NCI-H774 (cell line): Measurements from ENCODE around the gene PCED1A.
"Not testable (repeated sequence)": the region's sequence is repeated elsewhere in the genome, so short reads cannot be mapped to it uniquely, and the experiment has no call there.

ENCODE experiments used
- DNase-seq: peaks from one replicate; lab custom pipeline; 2025; lab: John Stamatoyannopoulos, UW

The PCED1A gene

GRCh38 chr20:2865630-2866029, 25.2 kb upstream of the PCED1A start:
- DNase-seq = no peak

- DNase-seq = no peak
Measured at GRCh38 chr20:2865101-2865500, 24.6 kb upstream of the PCED1A start.

- no peak for DNase-seq
Measured at GRCh38 chr20:2864626-2865025, 24.2 kb upstream of the PCED1A start.

- no peak for DNase-seq
Measured at GRCh38 chr20:2859330-2860121, 19.1 kb upstream of the PCED1A start.

- DNase-seq = no peak
Measured at GRCh38 chr20:2858591-2858990, 18.1 kb upstream of the PCED1A start.

- no peak for DNase-seq
Measured at GRCh38 chr20:2851086-2851485, 10.6 kb upstream of the PCED1A start.

GRCh38 chr20:2849529-2849928, 9.1 kb upstream of the PCED1A start:
- no peak for DNase-seq

GRCh38 chr20:2847802-2848201, 7.3 kb upstream of the PCED1A start:
- DNase-seq = no peak

- DNase-seq = no peak
Measured at GRCh38 chr20:2846698-2847097, 6.2 kb upstream of the PCED1A start.

- no peak for DNase-seq
Measured at GRCh38 chr20:2845607-2846006, 5.2 kb upstream of the PCED1A start.

GRCh38 chr20:2840967-2841531, 594 bp upstream of the PCED1A start:
- no peak for DNase-seq

GRCh38 chr20:2839732-2840137, 720 bp downstream of the PCED1A start:
- DNase-seq = no peak

- no peak for DNase-seq
Measured at GRCh38 chr20:2838847-2839671, 1.4 kb downstream of the PCED1A start.

GRCh38 chr20:2838170-2838797, 2.2 kb downstream of the PCED1A start:
- DNase-seq = no peak

- no peak for DNase-seq
Measured at GRCh38 chr20:2837221-2837960, 3.1 kb downstream of the PCED1A start.

GRCh38 chr20:2836035-2836434, 4.4 kb downstream of the PCED1A start:
- no peak for DNase-seq

GRCh38 chr20:2835331-2835796, 5.1 kb downstream of the PCED1A start:
- DNase-seq = no peak

GRCh38 chr20:2834401-2835110, 5.9 kb downstream of the PCED1A start:
- no peak for DNase-seq

GRCh38 chr20:2833761-2834160, 6.7 kb downstream of the PCED1A start:
- DNase-seq = no peak

GRCh38 chr20:2831206-2831605, 9.2 kb downstream of the PCED1A start:
- not testable (repeated sequence) for DNase-seq

GRCh38 chr20:2829376-2829775, 11.1 kb downstream of the PCED1A start:
- no peak for DNase-seq
